ENCODE measurements around the gene RPP25. TPM values are rescaled to one million over a fixed set of nuclear protein-coding genes. Genes with fewer than 3 reads are reported as not detected.
A peak's percentile ranks its signal among the peaks of the same experiment; 100 is the strongest.

Gene RPP25
- total and polyA plus RNA-seq, 12 donors = 0.83 to 4.6 (median 1.7) TPM

DNA sequence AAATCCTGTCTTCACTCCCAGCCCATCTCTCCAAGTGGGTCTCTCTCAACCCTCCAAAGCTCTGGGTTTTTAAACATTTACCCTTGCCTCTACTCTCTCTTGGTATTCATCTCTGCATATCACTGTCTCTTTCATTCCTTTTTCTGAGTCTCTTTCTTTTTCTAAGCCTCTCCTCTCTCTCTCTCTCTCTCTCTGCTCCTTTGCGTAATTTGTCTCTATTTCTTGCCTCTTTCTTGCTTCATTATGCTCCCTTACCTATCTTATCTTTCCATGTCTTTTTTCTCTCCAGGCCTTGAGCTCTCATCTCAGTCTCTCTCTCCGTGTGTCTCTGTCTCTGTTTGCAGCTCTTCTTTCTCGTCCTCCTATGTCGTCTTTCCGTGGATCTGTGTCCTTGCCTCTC is 38.1 kb upstream of the RPP25 start:
- TF ChIP-seq, protein P1, sequence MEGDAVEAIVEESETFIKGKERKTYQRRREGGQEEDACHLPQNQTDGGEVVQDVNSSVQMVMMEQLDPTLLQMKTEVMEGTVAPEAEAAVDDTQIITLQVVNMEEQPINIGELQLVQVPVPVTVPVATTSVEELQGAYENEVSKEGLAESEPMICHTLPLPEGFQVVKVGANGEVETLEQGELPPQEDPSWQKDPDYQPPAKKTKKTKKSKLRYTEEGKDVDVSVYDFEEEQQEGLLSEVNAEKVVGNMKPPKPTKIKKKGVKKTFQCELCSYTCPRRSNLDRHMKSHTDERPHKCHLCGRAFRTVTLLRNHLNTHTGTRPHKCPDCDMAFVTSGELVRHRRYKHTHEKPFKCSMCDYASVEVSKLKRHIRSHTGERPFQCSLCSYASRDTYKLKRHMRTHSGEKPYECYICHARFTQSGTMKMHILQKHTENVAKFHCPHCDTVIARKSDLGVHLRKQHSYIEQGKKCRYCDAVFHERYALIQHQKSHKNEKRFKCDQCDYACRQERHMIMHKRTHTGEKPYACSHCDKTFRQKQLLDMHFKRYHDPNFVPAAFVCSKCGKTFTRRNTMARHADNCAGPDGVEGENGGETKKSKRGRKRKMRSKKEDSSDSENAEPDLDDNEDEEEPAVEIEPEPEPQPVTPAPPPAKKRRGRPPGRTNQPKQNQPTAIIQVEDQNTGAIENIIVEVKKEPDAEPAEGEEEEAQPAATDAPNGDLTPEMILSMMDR (IDR thresholded peaks at IDR 0.05) = no peak
- DNase-seq (no peak), ATAC-seq (no peak)
- intact Hi-C loops (cut with DNase I) = no loop called here
- no peaks in the 10 kb centered on the region for H3K9me3 ChIP-seq
- H3K36me3 ChIP-seq = no peaks in the 10 kb centered on the region
- H3K27me3 ChIP-seq = peaks cover 0 to 39% (median 7%) of the 10 kb centered on the region in 7 donors
- H3K4me3 ChIP-seq = peak overlapping the region in 6 of 10 donors; percentile 61 to 78 (median 74)
- peaks cover 6 to 19% (median 12%) of the 10 kb centered on the region in 9 donors for H3K4me1 ChIP-seq
- no peak overlapping the region for H3K27ac ChIP-seq
- 26 to 42% methylated on average over 5 of the region's 5 CpGs for WGBS, 2 donors

DNA sequence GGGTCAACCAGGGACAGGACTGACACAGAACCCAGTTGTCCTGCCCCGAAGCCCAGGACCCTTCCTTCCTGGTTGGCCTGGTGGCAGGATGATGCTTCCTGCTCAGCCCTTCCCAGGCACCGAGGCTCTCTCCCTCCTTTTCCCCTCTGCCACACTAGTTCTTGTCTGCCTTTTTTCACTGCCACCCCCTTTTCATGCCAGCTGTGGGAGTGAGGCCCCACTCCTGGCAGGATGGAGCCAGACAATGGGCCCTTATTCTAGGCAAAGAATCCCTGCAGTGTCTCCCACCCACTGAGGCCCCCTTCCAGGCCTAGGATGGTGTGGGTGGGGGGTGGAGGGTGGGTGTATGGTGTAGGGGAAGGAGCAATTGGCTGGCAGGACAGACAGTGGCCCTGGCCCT is 37.7 kb upstream of the RPP25 start:
- DNase-seq (no peak), ATAC-seq (no peak)
- H3K36me3 ChIP-seq = no peaks in the 10 kb centered on the region
- H3K27me3 ChIP-seq = peaks cover 0 to 35% (median 7%) of the 10 kb centered on the region in 7 donors
- H3K27ac ChIP-seq = no peak overlapping the region
- 28 to 50% methylated on average over 2 of the region's 2 CpGs for WGBS, 2 donors
- TF ChIP-seq, protein P1 (IDR thresholded peaks at IDR 0.05) = no peak
- no peak overlapping the region for H3K4me3 ChIP-seq
- no peaks in the 10 kb centered on the region for H3K9me3 ChIP-seq
- H3K4me1 ChIP-seq = peaks cover 6 to 19% (median 12%) of the 10 kb centered on the region in 9 donors
- intact Hi-C loops (cut with DNase I) = no loop called here

DNA sequence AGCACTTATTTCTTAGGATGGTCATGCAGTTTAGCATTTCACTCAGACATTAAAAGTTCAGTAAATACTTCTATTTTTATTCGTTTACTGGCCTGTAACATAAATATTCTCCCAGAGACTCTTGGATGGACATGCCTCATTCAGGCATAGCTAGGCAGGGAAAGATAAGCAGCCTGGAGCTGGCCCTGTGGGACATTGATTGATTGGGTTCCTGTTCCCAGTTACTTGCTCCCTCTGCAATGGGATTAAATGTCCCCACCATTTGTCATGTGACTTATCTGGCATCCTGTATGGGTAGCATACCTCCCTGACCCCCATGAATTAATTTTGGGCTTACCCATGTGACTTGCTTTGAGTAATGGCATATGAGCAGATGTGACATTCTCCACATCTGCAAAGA is 36.0 kb upstream of the RPP25 start:
- H3K36me3 ChIP-seq = no peaks in the 10 kb centered on the region
- no peak for DNase-seq
- H3K27me3 ChIP-seq = peaks cover 0 to 27% (median 3%) of the 10 kb centered on the region in 7 donors
- H3K4me1 ChIP-seq = peaks cover 6 to 19% (median 12%) of the 10 kb centered on the region in 9 donors
- H3K27ac ChIP-seq = no peak overlapping the region
- ATAC-seq = no peak
- TF ChIP-seq, protein P1 (IDR thresholded peaks at IDR 0.05) = no peak
- H3K4me3 ChIP-seq = no peak overlapping the region
- no peaks in the 10 kb centered on the region for H3K9me3 ChIP-seq
- intact Hi-C loops (cut with DNase I) = no loop called here
- 32 to 40% methylated on average over 1 of the region's 1 CpG for WGBS, 2 donors

DNA sequence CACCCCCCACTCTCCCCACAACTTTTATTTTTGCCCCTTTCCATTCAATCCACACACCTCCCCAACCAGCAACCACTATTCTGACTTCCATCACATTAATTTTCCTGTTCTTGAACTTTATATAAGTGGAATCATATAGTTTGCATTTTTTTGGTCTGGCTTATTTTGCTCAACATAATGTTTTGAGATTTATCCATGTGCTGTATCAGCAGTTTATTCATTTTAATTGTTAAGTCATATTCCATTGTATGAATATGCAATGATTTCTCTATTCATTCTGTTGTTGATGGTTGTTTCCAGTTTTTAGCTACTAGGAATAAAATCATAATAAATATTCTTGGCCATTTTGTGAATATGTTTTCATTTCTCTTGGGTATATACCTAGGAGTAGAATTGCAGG is 33.0 kb upstream of the RPP25 start:
- ATAC-seq = no peak
- intact Hi-C loops (cut with DNase I) = no loop called here

More for the DNA sequence above, 33.0 kb upstream of the RPP25 start:
- Histone ChIP-seq H3K4me1 (no peaks in the 10 kb centered on the region), H3K4me3 (no peak overlapping the region), H3K27ac (no peak overlapping the region), H3K36me3 (no peaks in the 10 kb centered on the region), H3K9me3 (no peaks in the 10 kb centered on the region), H3K27me3 (peaks cover 0 to 23% (median 13%) of the 10 kb centered on the region in 7 donors)
- TF ChIP-seq, protein P1 (IDR thresholded peaks at IDR 0.05) = no peak
- DNase-seq = no peak
